Type B pancreatic cell (in vitro differentiated cells): ENCODE data around the gene HSF2BP. TPM values are rescaled to one million over a fixed set of nuclear protein-coding genes. Genes with fewer than 3 reads are reported as not detected.

Experiments used
- DNase-seq: peaks from one replicate; pipeline ENCODE4 v3.0.0; 2021; ENCODE audit warnings: mixed read lengths; ENCODE audit not compliant: unreplicated experiment; ENCODE audit errors: extremely low spot score
- H3K27ac Mint-ChIP-seq: 2 replicates; pipeline ENCODE4 v1.8.0; 2021; ENCODE audit warnings: mild to moderate bottlenecking, mixed read lengths
- H3K27me3 Mint-ChIP-seq: 2 replicates; pipeline ENCODE4 v1.8.0; 2021; ENCODE audit warnings: mixed read lengths
- H3K36me3 Mint-ChIP-seq: 2 replicates; pipeline ENCODE4 v1.8.0; 2021; ENCODE audit warnings: mixed read lengths
- H3K4me1 Mint-ChIP-seq: one replicate; pipeline ENCODE4 v1.8.0; 2021; ENCODE audit warnings: mixed read lengths; ENCODE audit not compliant: unreplicated experiment
- H3K4me3 Mint-ChIP-seq: 2 replicates; pipeline ENCODE4 v1.8.0; 2021; ENCODE audit warnings: mild to moderate bottlenecking, mixed read lengths
- H3K9me3 Mint-ChIP-seq: 2 replicates; pipeline ENCODE4 v1.8.0; 2021; ENCODE audit warnings: mixed read lengths
- total RNA-seq: library from RNA; stranded (reverse); gene quantifications from 2 replicates; pipeline ENCODE4 v1.2.1, GENCODE V29; 2021; ENCODE audit warnings: low replicate concordance
- TF ChIP-seq, protein P1 (sequence below): fragments of 200-600 bp; sonication (generic); conservative IDR thresholded peaks from 2 replicates; pipeline ENCODE4 v1.5.0; 2021; ENCODE audit warnings: antibody characterized with exemption, mild to moderate bottlenecking

Gene HSF2BP
- total RNA-seq, 1 donor from 2014 or later, result 1.3 TPM

DNA sequence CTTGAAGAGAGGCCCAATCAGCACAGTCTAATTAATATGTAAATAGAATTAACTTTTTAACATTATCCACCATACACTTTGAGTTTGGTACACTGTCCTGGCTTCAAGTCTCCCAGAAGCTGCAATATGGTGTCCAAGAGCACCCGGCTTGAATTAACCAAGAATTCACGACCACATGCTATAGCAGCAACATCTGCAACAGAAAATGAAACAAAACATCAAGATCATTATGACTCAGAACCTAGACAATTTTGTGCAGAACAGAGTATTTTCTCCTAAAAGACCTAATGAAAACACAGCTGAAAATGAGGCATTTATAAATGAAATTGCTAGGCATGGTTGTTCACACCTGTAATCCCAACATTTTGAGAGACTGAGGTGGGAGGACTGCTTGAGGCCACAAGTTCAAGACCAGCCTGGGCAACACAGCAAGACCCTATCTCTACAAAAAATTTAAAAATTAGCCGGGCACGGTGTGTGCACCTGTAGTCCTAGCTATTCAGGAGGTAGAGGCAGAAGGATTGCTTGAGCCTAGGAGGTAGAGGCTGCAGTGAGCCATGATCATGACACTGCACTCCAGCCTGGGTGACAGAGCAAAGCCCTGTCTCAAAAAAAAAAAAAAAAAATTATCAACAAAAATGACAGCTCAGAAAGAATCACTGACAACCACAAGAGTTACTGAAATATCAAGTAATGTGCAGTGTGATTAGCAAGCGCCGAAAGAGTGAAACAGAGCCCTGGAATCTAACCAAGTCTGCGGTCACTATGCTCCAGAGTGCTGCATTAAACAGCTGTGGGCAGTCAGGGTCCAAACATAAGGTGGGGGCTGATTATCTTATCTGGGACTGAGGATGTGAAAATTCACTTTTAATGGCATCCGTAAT, 45.3 kb downstream of the HSF2BP start:
- no peaks in the 10 kb centered on the region for H3K9me3 Mint-ChIP-seq
- no peaks in the 10 kb centered on the region for H3K36me3 Mint-ChIP-seq
- peaks cover 20% of the 10 kb centered on the region for H3K4me1 Mint-ChIP-seq
- H3K27me3 Mint-ChIP-seq, result no peaks in the 10 kb centered on the region
- no peak overlapping the region for H3K4me3 Mint-ChIP-seq
- no peak overlapping the region for H3K27ac Mint-ChIP-seq
- TF ChIP-seq, protein P1, sequence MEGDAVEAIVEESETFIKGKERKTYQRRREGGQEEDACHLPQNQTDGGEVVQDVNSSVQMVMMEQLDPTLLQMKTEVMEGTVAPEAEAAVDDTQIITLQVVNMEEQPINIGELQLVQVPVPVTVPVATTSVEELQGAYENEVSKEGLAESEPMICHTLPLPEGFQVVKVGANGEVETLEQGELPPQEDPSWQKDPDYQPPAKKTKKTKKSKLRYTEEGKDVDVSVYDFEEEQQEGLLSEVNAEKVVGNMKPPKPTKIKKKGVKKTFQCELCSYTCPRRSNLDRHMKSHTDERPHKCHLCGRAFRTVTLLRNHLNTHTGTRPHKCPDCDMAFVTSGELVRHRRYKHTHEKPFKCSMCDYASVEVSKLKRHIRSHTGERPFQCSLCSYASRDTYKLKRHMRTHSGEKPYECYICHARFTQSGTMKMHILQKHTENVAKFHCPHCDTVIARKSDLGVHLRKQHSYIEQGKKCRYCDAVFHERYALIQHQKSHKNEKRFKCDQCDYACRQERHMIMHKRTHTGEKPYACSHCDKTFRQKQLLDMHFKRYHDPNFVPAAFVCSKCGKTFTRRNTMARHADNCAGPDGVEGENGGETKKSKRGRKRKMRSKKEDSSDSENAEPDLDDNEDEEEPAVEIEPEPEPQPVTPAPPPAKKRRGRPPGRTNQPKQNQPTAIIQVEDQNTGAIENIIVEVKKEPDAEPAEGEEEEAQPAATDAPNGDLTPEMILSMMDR, result no peak
- no peak for DNase-seq

DNA sequence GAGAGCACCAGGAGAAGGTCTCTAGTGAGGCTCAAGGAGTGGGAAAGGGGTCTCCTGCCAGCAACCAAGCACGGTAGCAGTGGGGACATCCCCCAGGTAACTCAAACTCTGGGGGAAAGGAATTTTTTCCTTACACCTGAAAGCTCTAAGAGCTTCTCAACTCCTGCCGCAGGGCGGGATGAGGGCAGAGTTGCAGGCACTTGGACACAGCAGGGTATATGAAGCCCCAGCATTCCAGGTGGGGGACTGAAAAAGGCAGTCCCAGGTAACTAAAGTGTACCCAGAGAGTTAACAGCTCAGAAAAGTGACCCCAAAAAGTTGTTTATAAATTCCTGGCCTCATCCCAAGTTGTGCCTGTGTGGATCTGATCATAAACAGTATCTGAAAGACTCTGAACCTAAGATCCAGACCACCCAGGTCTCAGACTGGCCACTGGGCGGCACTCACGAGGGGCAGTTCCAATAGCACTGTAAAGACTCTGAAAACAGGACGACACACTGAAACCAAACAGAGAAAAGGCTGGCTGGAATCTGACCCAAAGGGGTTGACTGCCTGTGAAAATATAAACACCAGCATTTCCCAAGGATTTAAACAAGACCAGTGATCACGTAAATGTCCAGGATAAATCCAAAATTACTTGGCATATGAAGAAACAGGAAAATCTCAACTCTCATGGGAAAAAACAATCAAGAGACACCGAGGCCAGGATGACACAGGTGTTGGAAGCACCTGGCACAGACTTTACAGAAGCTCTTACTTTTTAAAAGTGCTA, 47.5 kb downstream of the HSF2BP start:
- Mint-ChIP-seq H3K36me3 (no peaks in the 10 kb centered on the region), H3K27me3 (no peaks in the 10 kb centered on the region), H3K4me1 (peaks cover 23% of the 10 kb centered on the region)

DNA sequence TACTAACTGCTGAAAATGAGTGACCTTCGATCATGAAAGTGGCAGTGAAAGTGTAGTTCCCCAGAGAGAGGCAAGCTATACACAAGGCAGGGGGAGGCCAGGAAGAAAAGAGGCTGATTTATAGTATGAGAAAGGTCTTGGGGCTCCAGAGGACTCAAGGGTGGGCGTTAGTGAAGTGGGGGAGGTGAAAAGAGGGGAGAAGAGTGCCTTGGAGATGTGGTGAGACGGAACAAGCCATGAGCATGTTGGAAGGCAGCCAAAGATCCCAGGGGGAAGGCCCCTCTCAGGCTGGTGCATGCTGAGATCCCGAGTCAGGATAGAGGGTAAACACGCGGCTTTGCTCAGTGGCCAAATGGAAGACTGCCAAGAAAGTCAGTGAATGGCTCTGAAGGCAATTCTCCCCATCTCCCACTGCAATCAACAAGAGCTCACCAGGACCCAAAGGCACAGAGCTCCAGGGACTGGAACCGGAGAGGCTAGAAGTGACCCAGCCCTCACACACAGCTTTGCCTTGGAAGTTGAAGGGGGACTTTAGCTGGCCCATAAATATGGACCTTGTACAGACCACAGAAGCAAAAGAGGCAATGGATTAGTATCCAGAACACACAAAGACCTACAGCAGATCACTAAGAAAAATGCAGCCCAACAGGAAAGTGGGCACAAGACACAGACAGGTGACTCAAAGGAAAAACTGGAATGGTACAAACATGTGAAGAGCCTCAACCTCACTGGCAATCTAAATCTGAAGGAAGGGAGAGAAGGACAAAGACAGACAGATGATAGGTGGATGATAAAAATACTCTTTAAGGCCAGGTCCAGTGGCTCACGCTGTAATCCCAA, 49.6 kb downstream of the HSF2BP start:
- H3K9me3 Mint-ChIP-seq, result no peaks in the 10 kb centered on the region
- H3K4me3 Mint-ChIP-seq, result peak overlapping the region; percentile 47
- DNase-seq, result no peak
- no peaks in the 10 kb centered on the region for H3K27me3 Mint-ChIP-seq
- peaks cover 23% of the 10 kb centered on the region for H3K4me1 Mint-ChIP-seq
- H3K36me3 Mint-ChIP-seq, result no peaks in the 10 kb centered on the region
- TF ChIP-seq, protein P1, result no peak
- H3K27ac Mint-ChIP-seq, result peak overlapping the region; percentile 35

More for the DNA sequence above, 47.5 kb downstream of the HSF2BP start:
- no peaks in the 10 kb centered on the region for H3K9me3 Mint-ChIP-seq
- TF ChIP-seq, protein P1, result peak; percentile 79
- H3K27ac Mint-ChIP-seq, result peak overlapping the region; percentile 66
- no peak overlapping the region for H3K4me3 Mint-ChIP-seq
- no peak for DNase-seq

DNA sequence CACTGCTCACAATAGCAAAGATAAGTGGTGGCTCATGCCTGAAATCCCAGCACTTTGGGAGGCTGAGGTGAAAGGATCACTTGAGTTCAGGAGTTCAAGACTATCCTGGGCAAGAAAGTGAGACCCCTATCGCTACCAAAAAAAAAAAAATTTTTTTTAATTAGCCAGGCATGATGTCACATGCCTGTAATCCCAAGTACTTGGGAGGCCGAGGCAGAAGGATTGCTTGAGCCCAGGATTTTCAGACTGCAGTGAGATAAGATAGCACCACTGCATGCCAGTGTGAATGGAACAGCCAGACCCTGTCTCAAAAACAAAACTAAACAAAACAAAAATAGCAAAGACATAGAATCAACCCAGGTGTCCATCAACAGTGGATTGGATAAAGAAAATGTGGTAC, 50.6 kb downstream of the HSF2BP start:
- H3K27me3 Mint-ChIP-seq, result no peaks in the 10 kb centered on the region
- TF ChIP-seq, protein P1, result no peak
- no peak overlapping the region for H3K27ac Mint-ChIP-seq
- H3K4me3 Mint-ChIP-seq, result no peak overlapping the region
- no peaks in the 10 kb centered on the region for H3K36me3 Mint-ChIP-seq
- H3K4me1 Mint-ChIP-seq, result peaks cover 23% of the 10 kb centered on the region
- DNase-seq, result no peak
- H3K9me3 Mint-ChIP-seq, result no peaks in the 10 kb centered on the region

- no peak for DNase-seq
- H3K27ac Mint-ChIP-seq, result no peak overlapping the region
- peaks cover 23% of the 10 kb centered on the region for H3K4me1 Mint-ChIP-seq
- H3K36me3 Mint-ChIP-seq, result no peaks in the 10 kb centered on the region
- H3K27me3 Mint-ChIP-seq, result no peaks in the 10 kb centered on the region
- TF ChIP-seq, protein P1, result no peak
- H3K9me3 Mint-ChIP-seq, result no peaks in the 10 kb centered on the region
- no peak overlapping the region for H3K4me3 Mint-ChIP-seq
These were observed 51.1 kb downstream of the HSF2BP start for GRCh38 chr21:43608225-43608624.
